Measurements from ENCODE around the gene CECR2.

Gene CECR2

GRCh38 chr22:17578136-17578754 lies 209.0 kb downstream of the CECR2 start:
- no peak for DNase-seq

- DNase-seq, result no peak
These were observed 210.3 kb downstream of the CECR2 start for GRCh38 chr22:17579535-17579981.

- no peak for DNase-seq
These were observed 211.3 kb downstream of the CECR2 start for GRCh38 chr22:17580441-17581031.

- no peak for DNase-seq
These were observed 211.8 kb downstream of the CECR2 start for GRCh38 chr22:17581056-17581455.

GRCh38 chr22:17581631-17582030 lies 212.4 kb downstream of the CECR2 start:
- no peak for DNase-seq

GRCh38 chr22:17583151-17583550 lies 213.9 kb downstream of the CECR2 start:
- DNase-seq, result no peak

GRCh38 chr22:17586831-17587440 lies 217.7 kb downstream of the CECR2 start:
- no peak for DNase-seq

GRCh38 chr22:17587629-17588028 lies 218.4 kb downstream of the CECR2 start:
- DNase-seq, result no peak

GRCh38 chr22:17588606-17589005 lies 219.3 kb downstream of the CECR2 start:
- DNase-seq, result no peak

- DNase-seq, result no peak
These were observed 220.6 kb downstream of the CECR2 start for GRCh38 chr22:17589810-17590375.

- DNase-seq, result no peak
These were observed 221.3 kb downstream of the CECR2 start for GRCh38 chr22:17590586-17590985.

GRCh38 chr22:17592201-17592600 lies 222.9 kb downstream of the CECR2 start:
- no peak for DNase-seq

- DNase-seq, result no peak
These were observed 227.0 kb downstream of the CECR2 start for GRCh38 chr22:17596226-17596625.

GRCh38 chr22:17597217-17597616 lies 228.0 kb downstream of the CECR2 start:
- DNase-seq, result no peak

- no peak for DNase-seq
These were observed 229.1 kb downstream of the CECR2 start for GRCh38 chr22:17598318-17598717.

- DNase-seq, result no peak
These were observed 231.8 kb downstream of the CECR2 start for GRCh38 chr22:17601031-17601430.

- DNase-seq, result no peak
These were observed 234.4 kb downstream of the CECR2 start for GRCh38 chr22:17603668-17604067.

GRCh38 chr22:17606496-17606895 lies 237.2 kb downstream of the CECR2 start:
- DNase-seq, result no peak
